Measurements from ENCODE around the gene FAM170B.

Gene FAM170B

DNA sequence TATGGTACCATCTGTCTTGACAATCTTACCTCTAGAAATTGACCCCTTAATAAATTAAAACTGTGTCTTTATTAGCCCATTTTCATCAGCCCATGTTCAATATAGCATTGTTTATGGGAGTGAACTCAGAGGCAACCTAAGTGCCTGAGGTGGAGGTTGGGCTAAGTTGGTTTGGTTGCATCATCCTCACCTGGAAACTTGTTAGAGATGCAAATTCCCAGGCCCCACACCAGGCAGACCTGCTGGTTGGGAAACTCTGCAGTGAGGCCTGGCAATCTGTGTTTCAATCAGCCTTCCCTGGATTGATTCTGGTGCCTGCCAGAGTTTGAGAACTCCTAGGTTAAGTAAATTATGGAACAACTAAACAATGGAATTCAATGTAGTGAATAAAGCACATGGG lies 9.4 kb upstream of the FAM170B start:
- TF ChIP-seq CTCF (IDR thresholded peaks at IDR 0.05; ENCODE audit: low read depth, low read length, missing control alignments): no peak
- Histone ChIP-seq H3K36me3 (replicated peaks) (no peaks in the 10 kb centered on the region), H3K4me3 (ENCODE audit: low read depth, low read length) (no peak overlapping the region), H3K27ac (no peak overlapping the region), H3K27me3 (replicated peaks) (no peaks in the 10 kb centered on the region)
- in situ Hi-C loops (cut with HindIII; ENCODE audit: low pct_ligation_motif_present, low sequenced_read_pairs): no loop called here
- DNase-seq: no peak

GRCh38 chr10:49141541-49142332 lies 7.9 kb upstream of the FAM170B start:
- Histone ChIP-seq H3K27ac (no peak overlapping the region), H3K36me3 (replicated peaks) (no peaks in the 10 kb centered on the region), H3K4me3 (ENCODE audit: low read depth, low read length) (no peak overlapping the region), H3K27me3 (replicated peaks) (no peaks in the 10 kb centered on the region)
- DNase-seq: no peak
- in situ Hi-C loops (cut with HindIII; ENCODE audit: low pct_ligation_motif_present, low sequenced_read_pairs): no loop called here
- no peak for TF ChIP-seq CTCF (IDR thresholded peaks at IDR 0.05; ENCODE audit: low read depth, low read length, missing control alignments)

DNA sequence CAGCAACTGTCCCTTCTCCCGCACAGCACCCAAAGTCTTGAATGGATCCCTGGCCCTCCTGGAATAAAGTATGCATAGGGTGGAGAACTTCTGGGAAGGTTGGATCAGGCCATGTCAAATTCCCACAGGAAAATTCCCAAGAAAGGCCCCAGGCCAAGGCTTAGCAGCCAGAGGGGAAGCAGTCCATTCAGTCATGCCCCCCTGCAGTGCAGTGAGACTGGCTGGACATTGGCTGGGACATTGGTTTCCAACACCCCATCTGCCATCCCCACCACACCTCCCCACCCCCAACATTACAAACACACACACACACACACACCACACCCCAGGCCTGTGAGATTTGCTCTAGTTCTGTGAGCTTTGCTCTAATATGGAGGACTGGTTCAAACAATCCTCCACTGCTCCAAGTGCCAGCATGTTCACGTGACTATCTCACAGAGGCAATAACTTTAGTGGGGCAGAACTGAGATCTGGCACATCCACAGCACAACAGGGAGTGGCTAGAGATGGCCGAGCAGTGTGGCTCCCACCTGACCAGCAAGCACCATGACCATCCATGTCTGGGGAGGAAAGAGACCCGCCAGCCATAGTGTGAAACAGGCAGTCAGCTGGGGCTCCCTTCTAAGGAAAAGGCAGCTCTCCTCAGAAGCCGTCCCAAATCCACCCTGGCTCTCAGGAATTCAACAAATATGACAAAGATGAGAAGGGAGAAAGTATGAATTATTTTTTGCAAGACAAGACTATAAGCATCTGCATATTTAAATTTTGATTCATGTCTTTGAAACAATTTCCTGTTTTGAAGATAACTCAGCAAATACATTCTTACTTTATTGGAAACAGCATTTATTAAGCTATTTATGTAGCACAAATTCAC lies 6.7 kb upstream of the FAM170B start:
- no peak for TF ChIP-seq CTCF (IDR thresholded peaks at IDR 0.05; ENCODE audit: low read depth, low read length, missing control alignments)
- DNase-seq: no peak
- Histone ChIP-seq H3K36me3 (replicated peaks) (no peaks in the 10 kb centered on the region), H3K27me3 (replicated peaks) (no peaks in the 10 kb centered on the region), H3K27ac (peak overlapping the region; percentile 97), H3K4me3 (ENCODE audit: low read depth, low read length) (no peak overlapping the region)
- in situ Hi-C loops (cut with HindIII; ENCODE audit: low pct_ligation_motif_present, low sequenced_read_pairs): no loop called here

DNA sequence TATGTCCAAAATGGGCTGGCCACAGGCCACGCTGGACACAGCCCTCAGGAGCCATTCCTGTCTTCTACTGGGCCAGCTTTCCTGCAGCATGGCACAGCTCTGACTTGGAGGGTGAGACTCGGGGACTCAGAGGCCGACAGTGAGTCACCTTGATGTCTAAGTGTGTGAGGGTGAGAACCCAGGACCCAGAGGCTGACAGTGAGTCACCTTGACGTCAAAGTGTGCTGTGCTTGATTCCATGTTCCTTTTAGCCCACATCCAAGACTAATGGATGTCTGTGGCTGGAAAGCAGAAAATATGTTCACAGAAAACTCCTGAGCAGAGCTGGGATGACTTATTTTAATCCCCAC lies 6.0 kb upstream of the FAM170B start:
- peak; percentile 96 for DNase-seq
- no peak overlapping the region for H3K4me3 ChIP-seq (ENCODE audit: low read depth, low read length)
- H3K27ac ChIP-seq: peak overlapping the region; percentile 97
- in situ Hi-C loops (cut with HindIII; ENCODE audit: low pct_ligation_motif_present, low sequenced_read_pairs): no loop called here
- no peak for TF ChIP-seq CTCF (IDR thresholded peaks at IDR 0.05; ENCODE audit: low read depth, low read length, missing control alignments)
- no peaks in the 10 kb centered on the region for H3K27me3 ChIP-seq (replicated peaks)
- no peaks in the 10 kb centered on the region for H3K36me3 ChIP-seq (replicated peaks)

DNA sequence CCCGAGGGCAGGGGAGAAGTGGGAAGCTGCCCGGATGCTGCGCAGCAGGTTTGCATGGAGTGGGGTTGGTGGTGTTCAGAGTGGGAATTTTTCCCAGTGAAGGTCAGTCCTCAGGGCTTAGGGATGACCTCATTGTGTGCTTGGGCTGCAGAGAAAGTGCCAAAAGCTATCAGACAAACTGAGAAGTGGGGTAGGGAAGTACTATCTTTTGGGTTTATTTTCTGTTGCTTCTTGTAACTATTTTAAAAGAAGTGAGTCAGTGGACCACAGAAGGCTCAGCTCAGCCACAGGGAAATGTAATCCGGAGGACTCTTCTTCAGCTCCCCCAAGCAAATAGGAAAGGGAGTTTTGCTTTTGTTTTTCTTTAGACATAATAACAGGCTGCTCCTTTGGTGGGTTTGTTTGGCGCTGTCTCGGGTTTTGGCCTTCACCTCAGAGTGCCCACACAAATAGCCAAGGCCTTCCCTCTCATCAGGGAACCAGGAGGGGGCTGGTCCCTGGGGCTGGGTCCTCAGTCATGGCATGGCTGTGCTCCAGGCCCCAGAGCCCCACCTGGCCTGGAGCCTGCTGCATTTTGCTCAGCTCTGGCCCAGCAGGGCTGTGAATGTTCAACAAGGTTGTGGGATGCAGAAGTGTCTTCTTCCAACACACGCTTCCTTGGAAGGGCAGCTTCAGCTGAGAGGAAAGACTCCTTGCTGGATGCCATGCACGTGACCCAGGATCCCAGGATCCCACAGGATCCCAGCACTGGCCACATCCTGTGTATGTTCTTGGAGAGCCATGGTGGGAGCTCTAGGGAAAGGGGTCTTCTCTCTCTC lies 5.4 kb upstream of the FAM170B start:
- Histone ChIP-seq H3K27me3 (replicated peaks) (no peaks in the 10 kb centered on the region), H3K36me3 (replicated peaks) (no peaks in the 10 kb centered on the region), H3K4me3 (ENCODE audit: low read depth, low read length) (no peak overlapping the region), H3K27ac (peak overlapping the region; percentile 97)
- peak; percentile 74 for DNase-seq
- in situ Hi-C loops (cut with HindIII; ENCODE audit: low pct_ligation_motif_present, low sequenced_read_pairs): no loop called here
- TF ChIP-seq CTCF (IDR thresholded peaks at IDR 0.05; ENCODE audit: low read depth, low read length, missing control alignments): no peak
